Hepatocyte (in vitro differentiated cells): ENCODE data around the gene NPAS3.

ENCODE experiments used
- CTCF ChIP-seq: fragments of 200-600 bp; sonication (generic); IDR thresholded peaks from 2 replicates; pipeline ENCODE4 v1.5.1; 2016; ENCODE audit warnings: antibody characterized with exemption, mild to moderate bottlenecking; ENCODE audit not compliant: poor library complexity
- EZH2 ChIP-seq: fragments of 200-600 bp; sonication (generic); IDR thresholded peaks from 2 replicates; pipeline ENCODE4 v1.6.1; 2016; ENCODE audit warnings: antibody characterized with exemption, mild to moderate bottlenecking, borderline replicate concordance

- TF ChIP-seq EZH2: no peak
- no peak for TF ChIP-seq CTCF
Observed at GRCh38 chr14:33207467-33208017, 268.9 kb downstream of the NPAS3 start.
